Vagina (tissue), 2 donors: Measurements from ENCODE around the gene ZFPL1.

Experiments
- CTCF ChIP-seq, 3 experiments: fragments of 450-650 bp in 2 of 3; fragments of 200-600 bp in 1 of 3; sonication (generic) in 1 of 3; IDR thresholded peaks; one replicate each; pipeline ENCODE4 v1.5.1; 2017 to 2019; ENCODE audit warnings: antibody characterized with exemption in 3 of 3, mild to moderate bottlenecking in 2 of 3, moderate library complexity in 2 of 3
- POLR2A ChIP-seq, 2 donors: fragments of 450-650 bp; IDR thresholded peaks; one replicate each; pipeline ENCODE4 v1.6.1; 2017; ENCODE audit warnings: antibody characterized with exemption in 2 of 2, mild to moderate bottlenecking in 2 of 2, moderate library complexity in 2 of 2
- POLR2AphosphoS5 ChIP-seq, 2 donors: sonication (generic); formaldehyde crosslinking; IDR thresholded peaks; one replicate each; pipeline ENCODE4 v1.9.0; 2017; ENCODE audit warnings: antibody characterized with exemption in 2 of 2, mild to moderate bottlenecking in 2 of 2, low read depth in 1 of 2; ENCODE audit not compliant: insufficient read depth in 1 of 2

- TF ChIP-seq CTCF (IDR thresholded peaks at IDR 0.05) (no peak), POLR2A (IDR thresholded peaks at IDR 0.05) (no peak), POLR2AphosphoS5 (IDR thresholded peaks at IDR 0.05; ENCODE audit: insufficient read depth in 1 of 2, low read depth in 1 of 2) (no peak)
Measured at GRCh38 chr11:65047581-65048422, 36.2 kb upstream of the ZFPL1 start.
